Astrocyte (in vitro differentiated cells and primary cell): Measurements from ENCODE around the gene FNDC3B.

Source experiments
- CTCF ChIP-seq: IDR thresholded peaks from 2 replicates; pipeline ENCODE4 v1.5.1; 2011; ENCODE audit warnings: low read depth, mild to moderate bottlenecking, inconsistent platforms, low read length, moderate library complexity; ENCODE audit not compliant: insufficient read depth
- EZH2 ChIP-seq: IDR thresholded peaks from 2 replicates; pipeline ENCODE4 v1.6.1; 2012; ENCODE audit warnings: mild to moderate bottlenecking, low read length, inconsistent platforms; ENCODE audit not compliant: insufficient read depth

GRCh38 chr3:172380632-172381031, 341.3 kb downstream of the FNDC3B start:
- TF ChIP-seq CTCF (no peak), EZH2 (no peak)
